GM12874 (cell line): Measurements from ENCODE around the gene EXOC3L2.

ENCODE experiments used
- TF ChIP-seq, protein P1 (sequence below): IDR thresholded peaks from 2 replicates; pipeline ENCODE4 v1.5.1; 2011; ENCODE audit warnings: low read depth, mild to moderate bottlenecking, control low read depth, low read length, moderate library complexity; ENCODE audit not compliant: insufficient read depth

EXOC3L2 gene

DNA sequence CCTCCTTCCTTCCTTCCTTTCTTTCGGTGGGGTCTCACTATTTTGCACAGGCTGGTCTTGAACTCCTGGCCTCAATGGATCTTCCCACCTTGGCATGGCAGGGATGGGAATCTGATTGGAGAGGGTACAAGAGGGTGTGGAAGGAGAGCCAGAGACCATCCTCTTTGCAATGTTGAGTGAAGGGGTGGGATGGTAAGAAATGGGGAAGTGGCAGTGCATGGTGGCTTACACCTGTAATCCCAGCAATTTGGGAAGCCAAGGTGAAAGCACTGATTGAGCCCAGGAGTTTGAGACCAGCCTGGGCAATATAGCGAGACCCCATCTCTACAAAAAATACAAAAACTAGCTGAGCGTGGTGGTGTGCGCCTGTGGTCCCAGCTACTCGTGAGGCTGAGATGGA, 61.1 kb downstream of the EXOC3L2 start:
- TF ChIP-seq, protein P1, sequence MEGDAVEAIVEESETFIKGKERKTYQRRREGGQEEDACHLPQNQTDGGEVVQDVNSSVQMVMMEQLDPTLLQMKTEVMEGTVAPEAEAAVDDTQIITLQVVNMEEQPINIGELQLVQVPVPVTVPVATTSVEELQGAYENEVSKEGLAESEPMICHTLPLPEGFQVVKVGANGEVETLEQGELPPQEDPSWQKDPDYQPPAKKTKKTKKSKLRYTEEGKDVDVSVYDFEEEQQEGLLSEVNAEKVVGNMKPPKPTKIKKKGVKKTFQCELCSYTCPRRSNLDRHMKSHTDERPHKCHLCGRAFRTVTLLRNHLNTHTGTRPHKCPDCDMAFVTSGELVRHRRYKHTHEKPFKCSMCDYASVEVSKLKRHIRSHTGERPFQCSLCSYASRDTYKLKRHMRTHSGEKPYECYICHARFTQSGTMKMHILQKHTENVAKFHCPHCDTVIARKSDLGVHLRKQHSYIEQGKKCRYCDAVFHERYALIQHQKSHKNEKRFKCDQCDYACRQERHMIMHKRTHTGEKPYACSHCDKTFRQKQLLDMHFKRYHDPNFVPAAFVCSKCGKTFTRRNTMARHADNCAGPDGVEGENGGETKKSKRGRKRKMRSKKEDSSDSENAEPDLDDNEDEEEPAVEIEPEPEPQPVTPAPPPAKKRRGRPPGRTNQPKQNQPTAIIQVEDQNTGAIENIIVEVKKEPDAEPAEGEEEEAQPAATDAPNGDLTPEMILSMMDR = no peak

GRCh38 chr19:45182758-45183157, 62.4 kb downstream of the EXOC3L2 start:
- TF ChIP-seq, protein P1 = no peak

DNA sequence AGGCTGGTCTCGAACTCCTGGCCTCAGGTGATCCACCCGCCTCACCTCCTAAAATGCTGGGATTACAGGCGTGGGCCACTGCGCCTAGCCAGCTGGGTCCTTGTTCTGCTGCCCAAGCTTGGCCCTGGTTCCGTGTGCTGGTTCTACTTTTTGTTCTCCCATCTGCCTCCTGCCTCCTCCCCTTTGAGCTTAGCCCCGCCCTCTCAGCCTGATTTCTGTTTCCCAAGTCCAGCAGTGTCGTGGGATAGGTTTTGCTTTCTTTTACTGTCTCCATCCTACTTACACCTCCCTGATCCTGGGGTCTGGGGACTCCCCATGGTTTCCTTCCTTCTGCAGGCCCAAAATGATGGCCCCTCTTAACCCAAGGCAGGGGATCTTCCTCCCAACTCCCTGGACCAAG, 64.3 kb downstream of the EXOC3L2 start:
- TF ChIP-seq, protein P1 = no peak

- TF ChIP-seq, protein P1 = no peak
Observed at GRCh38 chr19:45179892-45180370, 65.3 kb downstream of the EXOC3L2 start.

GRCh38 chr19:45179072-45179891, 65.9 kb downstream of the EXOC3L2 start:
- TF ChIP-seq, protein P1 = no peak

DNA sequence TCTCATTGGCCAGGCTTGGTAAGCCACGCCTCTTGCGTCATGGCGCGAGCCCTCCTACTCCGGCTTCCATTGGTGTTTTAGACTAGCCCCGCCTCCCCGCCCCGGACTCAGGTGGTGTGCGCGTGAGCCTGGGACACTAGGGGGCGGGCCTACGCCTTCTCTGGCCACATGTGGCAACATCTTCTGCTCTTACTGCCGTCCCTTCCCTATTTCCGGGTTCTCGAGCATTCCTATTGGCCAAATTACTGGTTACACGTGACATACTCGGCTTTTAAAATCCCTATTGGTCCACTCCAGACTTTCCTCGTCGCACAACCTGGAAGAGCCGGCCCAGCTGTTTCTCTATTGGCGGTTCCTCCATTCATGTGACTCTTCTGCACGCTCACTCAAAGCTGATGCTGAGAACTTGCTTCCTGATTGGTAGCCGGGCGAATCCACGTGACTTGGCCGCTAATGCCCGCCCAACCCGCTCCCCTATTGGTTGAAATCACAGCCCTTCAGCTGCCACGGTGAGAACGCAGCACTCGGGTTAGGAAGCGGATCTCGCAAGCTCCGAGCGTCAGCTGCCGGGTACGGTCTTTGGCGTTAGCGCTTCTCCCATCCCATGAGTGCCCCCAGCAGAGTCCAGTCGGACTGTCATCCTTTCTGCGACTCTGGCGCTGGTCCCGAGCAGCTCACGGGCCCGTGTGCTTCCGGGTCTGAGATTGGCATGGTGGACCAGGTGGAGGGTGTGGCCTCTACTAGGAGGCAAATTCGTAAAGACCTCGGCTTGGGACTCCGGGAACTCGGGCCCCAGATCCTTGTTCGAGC, 66.7 kb downstream of the EXOC3L2 start, which contains the start of gene BLOC1S3:
Gene BLOC1S3 (plus strand): TSS at position 523 of the 810 bp plus-strand sequence. CDS start 513 bp downstream, outside the sequence.
- TF ChIP-seq, protein P1 = peak; percentile 41

- TF ChIP-seq, protein P1 = no peak
Observed at GRCh38 chr19:45177817-45178261, 67.4 kb downstream of the EXOC3L2 start, which contains the start of gene TRAPPC6A. Gene TRAPPC6A (minus strand): TSS chr19:45178237. CDS start chr19:45178218, 19 bp downstream.
